NCI-H1092 treated with DMSO at 0.1 percent for 48 hours (cell line): Measurements from ENCODE around the gene PDE11A.
"Not testable (repeated sequence)": the region's sequence is repeated elsewhere in the genome, so short reads cannot be mapped to it uniquely, and the experiment has no call there.

Source experiments
- DNase-seq: peaks from one replicate; lab custom pipeline; 2025; lab: John Stamatoyannopoulos, UW

PDE11A gene

GRCh38 chr2:178074123-178075005 lies 1.8 kb upstream of the PDE11A start:
- no peak for DNase-seq

- DNase-seq = no peak
Observed at GRCh38 chr2:178072000-178072382, 586 bp downstream of the PDE11A start.

GRCh38 chr2:178070824-178071223 lies 1.8 kb downstream of the PDE11A start:
- no peak for DNase-seq

DNA sequence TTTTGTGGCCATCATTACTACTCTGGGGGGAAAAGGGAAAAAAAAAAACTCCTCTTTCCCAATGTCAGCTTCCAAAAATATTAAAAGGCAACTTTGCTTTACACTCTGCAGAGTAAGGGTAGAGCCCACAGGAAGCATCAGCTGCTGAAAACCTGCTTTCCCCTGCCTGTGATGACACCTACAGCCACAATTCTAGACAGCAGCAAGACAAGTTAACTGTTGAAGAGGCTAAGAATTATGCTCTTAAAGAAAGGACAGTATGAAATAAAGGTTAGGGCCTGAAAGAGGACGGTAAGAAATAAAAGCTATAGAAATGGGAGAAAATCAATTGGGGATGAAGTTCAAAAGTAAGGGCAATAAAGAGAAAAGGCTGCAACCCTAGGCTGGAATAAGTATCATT lies 3.0 kb downstream of the PDE11A start:
- no peak for DNase-seq

GRCh38 chr2:178068823-178069454 lies 3.6 kb downstream of the PDE11A start:
- DNase-seq = no peak

GRCh38 chr2:178066890-178067669 lies 5.5 kb downstream of the PDE11A start:
- DNase-seq = no peak

- DNase-seq = no peak
Observed at GRCh38 chr2:178066324-178066723, 6.3 kb downstream of the PDE11A start.

DNA sequence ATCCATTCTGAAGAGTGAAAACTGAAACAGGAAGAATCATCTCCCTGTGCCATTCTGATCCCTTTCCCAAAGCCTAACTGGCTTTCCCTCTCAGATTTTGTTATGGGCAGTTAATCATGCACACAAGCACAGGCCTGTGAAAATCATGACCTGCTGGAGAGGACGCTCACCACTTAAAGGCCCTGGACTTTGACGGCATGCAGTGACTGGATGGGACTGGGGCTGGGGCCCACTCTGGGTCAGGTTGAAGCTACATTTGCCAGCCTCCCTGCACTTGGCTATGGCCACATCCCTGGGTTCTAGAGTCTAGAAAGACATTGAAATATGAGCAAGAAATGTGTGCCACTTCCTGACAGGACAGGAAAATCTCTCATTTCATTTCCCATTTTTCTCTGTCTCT lies 12.9 kb downstream of the PDE11A start:
- DNase-seq = no peak

- no peak for DNase-seq
Observed at GRCh38 chr2:178059111-178059510, 13.5 kb downstream of the PDE11A start.

DNA sequence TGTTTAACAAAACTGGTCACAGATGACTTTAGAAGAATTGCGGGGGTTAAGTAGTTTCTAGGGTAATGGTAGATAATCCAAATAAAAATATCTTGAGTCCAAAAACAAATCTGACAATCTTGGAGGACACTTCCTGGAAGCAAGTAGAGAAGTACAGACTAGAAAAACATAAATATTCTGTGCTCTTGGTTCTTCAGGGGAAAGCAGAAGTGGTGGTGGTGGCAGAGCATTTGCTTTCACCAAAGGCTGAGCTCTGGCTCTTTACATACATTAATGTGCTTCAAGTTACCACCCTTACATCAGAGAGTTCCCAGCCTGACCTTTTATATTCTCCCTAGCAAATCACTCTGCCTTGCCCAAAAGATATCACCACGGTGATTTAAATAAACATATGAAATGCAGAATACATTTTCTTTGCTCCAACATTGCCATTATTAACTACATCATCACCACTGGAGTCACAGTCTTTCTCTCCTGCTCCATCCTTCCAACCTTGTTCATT lies 15.3 kb downstream of the PDE11A start:
- DNase-seq = no peak

- no peak for DNase-seq
Observed at GRCh38 chr2:178056345-178056744, 16.2 kb downstream of the PDE11A start.

DNA sequence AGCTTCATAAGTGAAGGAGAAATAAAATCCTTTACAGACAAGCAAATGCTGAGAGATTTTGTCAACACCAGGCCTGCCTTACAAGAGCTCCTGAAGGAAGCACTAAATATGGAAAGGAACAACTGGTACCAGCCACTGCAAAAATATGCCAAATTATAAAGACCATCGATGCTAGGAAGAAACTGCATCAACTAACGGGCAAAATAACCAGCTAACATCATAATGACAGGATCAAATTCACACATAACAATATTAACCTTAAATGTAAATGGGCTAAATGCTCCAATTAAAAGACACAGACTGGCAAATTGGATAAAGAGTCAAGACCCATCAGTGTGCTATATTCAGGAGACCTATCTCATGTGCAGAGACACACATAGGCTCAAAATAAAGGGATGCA lies 21.3 kb downstream of the PDE11A start:
- DNase-seq = not testable (repeated sequence)

- DNase-seq = no peak
Observed at GRCh38 chr2:178047391-178047790, 25.2 kb downstream of the PDE11A start.

DNA sequence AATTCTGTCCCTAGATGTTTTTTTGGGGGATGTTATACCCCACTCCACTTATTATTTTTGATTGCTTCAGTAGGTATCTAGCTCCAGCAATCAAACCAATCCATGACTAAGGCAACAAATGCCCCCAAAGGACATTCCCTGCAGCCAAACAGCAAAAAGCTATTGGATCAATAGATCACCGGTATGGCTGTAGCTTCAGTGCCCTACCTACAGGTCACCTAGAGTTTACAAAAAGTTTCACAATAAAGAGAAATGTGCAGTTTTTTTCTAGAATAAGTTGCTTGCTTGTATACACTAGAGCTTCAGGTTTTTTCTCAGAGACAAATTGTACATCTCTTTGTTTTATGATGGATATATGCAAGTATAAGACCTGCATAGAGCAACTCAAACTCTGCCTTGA lies 27.7 kb downstream of the PDE11A start:
- DNase-seq = no peak

- no peak for DNase-seq
Observed at GRCh38 chr2:178043266-178043665, 29.3 kb downstream of the PDE11A start.

DNA sequence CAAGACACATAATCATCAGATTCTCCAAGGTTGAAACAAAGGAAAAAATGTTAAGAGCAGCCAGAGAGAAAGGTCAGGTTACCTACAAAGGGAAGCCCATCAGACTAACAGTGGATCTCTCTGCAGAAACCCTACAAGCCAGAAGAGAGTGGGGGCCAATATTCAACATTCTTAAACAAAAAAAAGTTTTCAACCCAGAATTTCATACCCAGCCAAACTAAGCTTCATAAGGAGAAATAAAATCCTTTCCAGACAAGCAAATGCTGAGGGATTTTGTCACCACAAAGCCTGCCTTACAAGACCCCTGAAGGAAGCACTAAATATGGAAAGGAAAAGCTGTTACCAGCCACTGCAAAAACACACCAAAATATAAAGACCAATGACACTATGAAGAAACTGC lies 39.0 kb downstream of the PDE11A start:
- DNase-seq = not testable (repeated sequence)

- no peak for DNase-seq
Observed at GRCh38 chr2:178029342-178029741, 43.2 kb downstream of the PDE11A start.

GRCh38 chr2:178025551-178026185 lies 46.9 kb downstream of the PDE11A start:
- DNase-seq = no peak

- DNase-seq = no peak
Observed at GRCh38 chr2:178018141-178018540, 54.4 kb downstream of the PDE11A start.

GRCh38 chr2:178016612-178017011 lies 56.0 kb downstream of the PDE11A start:
- DNase-seq = no peak

- DNase-seq = no peak
Observed at GRCh38 chr2:178012639-178013038, 59.9 kb downstream of the PDE11A start.

- DNase-seq = no peak
Observed at GRCh38 chr2:178009813-178010212, 62.8 kb downstream of the PDE11A start.
